ENCODE measurements around the gene CKAP4.

Gene CKAP4

DNA sequence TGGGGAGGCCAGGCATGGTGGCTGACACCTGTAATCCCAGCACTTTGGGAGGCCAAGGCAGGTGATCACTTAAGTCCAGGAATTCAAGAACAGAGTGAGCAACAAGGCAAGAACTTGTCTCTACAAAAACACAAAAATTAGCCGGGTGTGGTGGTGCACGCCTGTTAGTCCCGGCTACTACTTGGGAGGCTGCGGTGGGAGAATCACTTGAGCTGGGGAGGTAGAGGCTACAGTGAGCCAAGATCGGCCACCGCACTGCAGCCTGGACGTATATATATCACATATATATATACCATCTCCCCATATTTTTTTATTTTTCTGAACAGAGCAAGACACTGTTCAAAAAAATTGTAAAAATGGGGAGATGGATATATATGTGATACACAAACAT lies 19.5 kb downstream of the CKAP4 start:
- Histone ChIP-seq H2BK12ac (ENCODE audit: low read length) (no peak overlapping the region), H3K79me1 (ENCODE audit: low read depth, low read length) (no peaks in the 10 kb centered on the region), H2AK5ac (ENCODE audit: low read depth, low read length) (no peak overlapping the region), H3K9me3 (replicated peaks in 1 of 2; ENCODE audit: control insufficient read depth in 2 of 2, insufficient read depth in 1 of 2, low read depth in 1 of 2, low read length in 2 of 2) (no peaks in the 10 kb centered on the region), H3K14ac (ENCODE audit: low read length) (no peak overlapping the region), H2AFZ (ENCODE audit: low read length) (no peak overlapping the region), H3K4me3 (ENCODE audit: low read length in 2 of 2) (no peak overlapping the region), H4K91ac (ENCODE audit: low read depth, low read length, poor library complexity) (no peak overlapping the region), H2BK120ac (ENCODE audit: low read depth, low read length) (no peak overlapping the region), H3K23ac (ENCODE audit: low read depth, low read length, poor library complexity) (no peak overlapping the region), H4K8ac (ENCODE audit: low read depth, low read length) (no peak overlapping the region), H3K36me3 (replicated peaks in 1 of 2; ENCODE audit: control insufficient read depth in 2 of 2, insufficient read depth in 2 of 2, low read length in 2 of 2) (no peaks in the 10 kb centered on the region), H3K4me1 (ENCODE audit: control insufficient read depth in 2 of 2, insufficient read depth in 1 of 2, low read depth in 1 of 2, low read length in 2 of 2) (peaks cover 6 to 8% of the 10 kb centered on the region in 2 donors), H2BK15ac (ENCODE audit: low read length) (no peak overlapping the region), H3K18ac (ENCODE audit: low read length) (no peak overlapping the region), H3K4me2 (ENCODE audit: insufficient read depth, low read length, poor library complexity, severe bottlenecking) (no peak overlapping the region), H3K27ac (replicated peaks; ENCODE audit: low read length) (no peak overlapping the region), H3K4ac (ENCODE audit: low read length) (no peak overlapping the region), H3K9ac (ENCODE audit: low read depth, low read length, poor library complexity) (no peak overlapping the region), H3K27me3 (ENCODE audit: control insufficient read depth in 3 of 3, insufficient read depth in 3 of 3, low read depth in 1 of 3, low read length in 3 of 3) (no peaks in the 10 kb centered on the region), H2BK5ac (ENCODE audit: low read length) (no peak overlapping the region)
- WGBS, 2 donors (ENCODE audit: extremely low coverage in 2 of 2, insufficient read length in 2 of 2, insufficient replicate concordance in 1 of 2), result no CpG with 5 or more reads among the region's 7 CpGs
- DNase-seq (ENCODE audit: low spot score), result no peak

DNA sequence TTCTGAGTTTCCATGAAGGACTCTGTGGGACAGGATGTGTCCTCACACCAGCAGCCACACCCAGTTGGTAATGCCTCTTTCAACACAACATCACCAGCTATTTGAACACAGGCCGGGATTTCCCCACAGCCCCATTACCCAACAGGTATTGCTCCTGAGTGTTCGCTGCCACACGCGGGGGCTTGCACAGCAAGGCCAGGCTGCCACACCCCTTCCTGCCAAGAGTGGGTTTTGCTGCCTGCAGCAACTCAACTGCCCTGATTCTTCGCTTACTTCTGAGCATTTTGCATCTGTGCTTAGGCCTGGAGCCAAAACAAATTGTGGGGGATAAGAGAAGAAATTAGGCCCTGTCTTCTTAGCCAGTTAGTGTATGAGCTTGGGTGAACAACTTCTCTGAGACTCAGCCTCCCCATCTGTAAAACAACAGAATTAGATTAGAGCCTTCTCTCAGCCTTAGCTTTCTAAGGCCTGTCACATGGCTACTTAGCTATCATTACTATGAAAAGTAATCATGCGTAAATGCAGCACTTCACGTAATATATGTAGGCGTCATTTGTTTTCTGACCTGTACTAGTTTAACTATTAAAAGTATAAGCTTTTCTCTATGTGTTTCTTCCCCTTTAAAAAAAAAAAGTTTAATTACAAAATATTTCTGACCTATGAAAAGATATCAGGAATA lies 20.0 kb downstream of the CKAP4 start:
- Histone ChIP-seq H3K27me3 (ENCODE audit: control insufficient read depth in 3 of 3, insufficient read depth in 3 of 3, low read depth in 1 of 3, low read length in 3 of 3) (no peaks in the 10 kb centered on the region), H3K18ac (ENCODE audit: low read length) (peak overlapping the region; percentile 1), H2BK5ac (ENCODE audit: low read length) (peak overlapping the region; percentile 49), H3K14ac (ENCODE audit: low read length) (no peak overlapping the region), H2BK120ac (ENCODE audit: low read depth, low read length) (no peak overlapping the region), H3K79me1 (ENCODE audit: low read depth, low read length) (no peaks in the 10 kb centered on the region), H2AFZ (ENCODE audit: low read length) (peak overlapping the region; percentile 26), H3K23ac (ENCODE audit: low read depth, low read length, poor library complexity) (no peak overlapping the region), H4K91ac (ENCODE audit: low read depth, low read length, poor library complexity) (peak overlapping the region; percentile 1), H3K9me3 (replicated peaks in 1 of 2; ENCODE audit: control insufficient read depth in 2 of 2, insufficient read depth in 1 of 2, low read depth in 1 of 2, low read length in 2 of 2) (no peaks in the 10 kb centered on the region), H3K4me1 (ENCODE audit: control insufficient read depth in 2 of 2, insufficient read depth in 1 of 2, low read depth in 1 of 2, low read length in 2 of 2) (peaks cover 7 to 9% of the 10 kb centered on the region in 2 donors), H3K4me3 (ENCODE audit: low read length in 2 of 2) (no peak overlapping the region), H3K4ac (ENCODE audit: low read length) (no peak overlapping the region), H3K4me2 (ENCODE audit: insufficient read depth, low read length, poor library complexity, severe bottlenecking) (no peak overlapping the region), H3K27ac (replicated peaks; ENCODE audit: low read length) (no peak overlapping the region), H2BK15ac (ENCODE audit: low read length) (no peak overlapping the region), H2BK12ac (ENCODE audit: low read length) (no peak overlapping the region), H3K36me3 (replicated peaks in 1 of 2; ENCODE audit: control insufficient read depth in 2 of 2, insufficient read depth in 2 of 2, low read length in 2 of 2) (no peaks in the 10 kb centered on the region), H3K9ac (ENCODE audit: low read depth, low read length, poor library complexity) (no peak overlapping the region), H2AK5ac (ENCODE audit: low read depth, low read length) (peak overlapping the region; percentile 13), H4K8ac (ENCODE audit: low read depth, low read length) (no peak overlapping the region)
- WGBS, 2 donors (ENCODE audit: extremely low coverage in 2 of 2, insufficient read length in 2 of 2, insufficient replicate concordance in 1 of 2), result no CpG with 5 or more reads among the region's 8 CpGs
- DNase-seq (ENCODE audit: low spot score), result no peak

DNA sequence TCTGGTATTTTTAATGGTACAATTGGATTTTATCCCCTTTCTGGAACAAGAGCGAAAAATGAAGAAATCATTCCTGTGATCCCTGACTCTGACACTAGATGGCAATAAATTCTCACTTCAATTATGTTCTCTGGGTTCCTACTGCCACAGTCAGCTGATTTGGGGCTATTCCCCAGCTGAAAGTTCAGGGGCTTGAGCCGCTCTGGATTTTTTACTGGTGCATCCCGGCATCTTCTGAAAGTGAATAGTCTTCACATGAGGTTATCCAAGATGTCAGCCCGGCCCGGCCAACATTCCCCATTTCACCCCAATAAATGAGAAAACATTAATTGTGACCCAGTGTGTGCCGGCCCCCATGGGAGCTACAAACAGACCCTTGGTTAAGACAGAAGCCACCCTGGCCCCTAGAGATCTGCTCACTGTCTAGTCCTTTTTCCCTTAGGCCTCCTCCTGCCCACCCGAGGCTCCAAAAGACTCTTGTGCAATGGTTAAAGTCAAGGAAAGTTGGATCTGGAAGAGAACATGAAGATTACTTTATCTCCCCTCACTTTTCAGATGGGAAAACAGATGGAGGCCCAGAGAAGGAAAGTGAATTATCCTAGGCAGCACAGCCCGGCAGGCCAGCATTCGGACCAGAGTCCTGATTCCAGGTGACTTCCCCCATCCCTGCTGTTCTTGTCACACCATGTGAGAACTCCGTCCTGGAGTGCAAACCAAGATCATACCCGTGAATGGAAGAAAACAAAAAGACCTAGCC lies 20.8 kb downstream of the CKAP4 start:
- Histone ChIP-seq H2AFZ (ENCODE audit: low read length) (peak overlapping the region; percentile 46), H2BK15ac (ENCODE audit: low read length) (no peak overlapping the region), H3K4ac (ENCODE audit: low read length) (no peak overlapping the region), H3K27ac (replicated peaks; ENCODE audit: low read length) (no peak overlapping the region), H3K14ac (ENCODE audit: low read length) (no peak overlapping the region), H2BK12ac (ENCODE audit: low read length) (no peak overlapping the region), H3K36me3 (replicated peaks in 1 of 2; ENCODE audit: control insufficient read depth in 2 of 2, insufficient read depth in 2 of 2, low read length in 2 of 2) (no peaks in the 10 kb centered on the region), H3K4me2 (ENCODE audit: insufficient read depth, low read length, poor library complexity, severe bottlenecking) (no peak overlapping the region), H3K9me3 (replicated peaks in 1 of 2; ENCODE audit: control insufficient read depth in 2 of 2, insufficient read depth in 1 of 2, low read depth in 1 of 2, low read length in 2 of 2) (no peaks in the 10 kb centered on the region), H3K23ac (ENCODE audit: low read depth, low read length, poor library complexity) (no peak overlapping the region), H3K18ac (ENCODE audit: low read length) (no peak overlapping the region), H3K9ac (ENCODE audit: low read depth, low read length, poor library complexity) (no peak overlapping the region), H3K4me1 (ENCODE audit: control insufficient read depth in 2 of 2, insufficient read depth in 1 of 2, low read depth in 1 of 2, low read length in 2 of 2) (peaks cover 7 to 9% of the 10 kb centered on the region in 2 donors), H2AK5ac (ENCODE audit: low read depth, low read length) (peak overlapping the region; percentile 13), H3K4me3 (ENCODE audit: low read length in 2 of 2) (no peak overlapping the region), H3K79me1 (ENCODE audit: low read depth, low read length) (no peaks in the 10 kb centered on the region), H4K8ac (ENCODE audit: low read depth, low read length) (no peak overlapping the region), H3K27me3 (ENCODE audit: control insufficient read depth in 3 of 3, insufficient read depth in 3 of 3, low read depth in 1 of 3, low read length in 3 of 3) (no peaks in the 10 kb centered on the region), H2BK5ac (ENCODE audit: low read length) (peak overlapping the region; percentile 49), H4K91ac (ENCODE audit: low read depth, low read length, poor library complexity) (peak overlapping the region; percentile 1), H2BK120ac (ENCODE audit: low read depth, low read length) (no peak overlapping the region)
- DNase-seq (ENCODE audit: low spot score), result peak; percentile 56
- no CpG with 5 or more reads among the region's 11 CpGs for WGBS, 2 donors (ENCODE audit: extremely low coverage in 2 of 2, insufficient read length in 2 of 2, insufficient replicate concordance in 1 of 2)

DNA sequence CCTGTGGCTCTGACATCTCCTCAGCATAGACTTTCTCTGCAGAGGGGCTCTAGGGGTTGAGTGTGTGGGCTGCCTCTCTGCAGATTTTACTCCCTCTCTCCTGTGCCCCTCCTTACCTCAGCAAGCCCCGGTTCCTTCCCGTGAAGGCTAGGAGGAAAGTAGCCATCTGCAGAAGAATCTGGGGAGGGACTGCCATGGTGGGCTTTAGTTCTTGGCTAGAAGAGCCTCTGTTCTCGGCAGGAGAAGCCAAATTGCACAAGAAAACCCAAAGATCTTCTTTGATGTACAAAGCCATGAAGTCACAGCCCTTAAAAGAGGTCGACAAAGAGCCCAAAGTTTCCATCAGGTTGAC lies 23.5 kb downstream of the CKAP4 start:
- Histone ChIP-seq H2AK5ac (ENCODE audit: low read depth, low read length) (no peak overlapping the region), H3K9ac (ENCODE audit: low read depth, low read length, poor library complexity) (no peak overlapping the region), H3K4me1 (ENCODE audit: control insufficient read depth in 2 of 2, insufficient read depth in 1 of 2, low read depth in 1 of 2, low read length in 2 of 2) (peaks cover 7 to 9% of the 10 kb centered on the region in 2 donors), H3K18ac (ENCODE audit: low read length) (no peak overlapping the region), H2BK120ac (ENCODE audit: low read depth, low read length) (no peak overlapping the region), H3K79me1 (ENCODE audit: low read depth, low read length) (no peaks in the 10 kb centered on the region), H3K27ac (replicated peaks; ENCODE audit: low read length) (no peak overlapping the region), H3K14ac (ENCODE audit: low read length) (no peak overlapping the region), H3K4me2 (ENCODE audit: insufficient read depth, low read length, poor library complexity, severe bottlenecking) (no peak overlapping the region), H3K4me3 (ENCODE audit: low read length in 2 of 2) (no peak overlapping the region), H4K91ac (ENCODE audit: low read depth, low read length, poor library complexity) (no peak overlapping the region), H4K8ac (ENCODE audit: low read depth, low read length) (no peak overlapping the region), H3K27me3 (ENCODE audit: control insufficient read depth in 3 of 3, insufficient read depth in 3 of 3, low read depth in 1 of 3, low read length in 3 of 3) (no peaks in the 10 kb centered on the region), H2BK12ac (ENCODE audit: low read length) (no peak overlapping the region), H3K36me3 (replicated peaks in 1 of 2; ENCODE audit: control insufficient read depth in 2 of 2, insufficient read depth in 2 of 2, low read length in 2 of 2) (no peaks in the 10 kb centered on the region), H3K23ac (ENCODE audit: low read depth, low read length, poor library complexity) (no peak overlapping the region), H2BK5ac (ENCODE audit: low read length) (no peak overlapping the region), H2AFZ (ENCODE audit: low read length) (peak overlapping the region; percentile 61), H3K9me3 (replicated peaks in 1 of 2; ENCODE audit: control insufficient read depth in 2 of 2, insufficient read depth in 1 of 2, low read depth in 1 of 2, low read length in 2 of 2) (no peaks in the 10 kb centered on the region), H3K4ac (ENCODE audit: low read length) (no peak overlapping the region), H2BK15ac (ENCODE audit: low read length) (no peak overlapping the region)
- WGBS, 2 donors (ENCODE audit: extremely low coverage in 2 of 2, insufficient read length in 2 of 2, insufficient replicate concordance in 1 of 2), result no CpG with 5 or more reads among the region's 4 CpGs
- DNase-seq (ENCODE audit: low spot score), result no peak
